T1000 (cell line): ENCODE measurements around the gene PAPPA.
A peak's percentile ranks its signal among the peaks of the same experiment; 100 is the strongest.

Source experiments
- DNase-seq: peaks from one replicate; lab custom pipeline; 2025; ENCODE audit warnings: mixed read lengths; lab: John Stamatoyannopoulos, UW

The PAPPA gene

DNA sequence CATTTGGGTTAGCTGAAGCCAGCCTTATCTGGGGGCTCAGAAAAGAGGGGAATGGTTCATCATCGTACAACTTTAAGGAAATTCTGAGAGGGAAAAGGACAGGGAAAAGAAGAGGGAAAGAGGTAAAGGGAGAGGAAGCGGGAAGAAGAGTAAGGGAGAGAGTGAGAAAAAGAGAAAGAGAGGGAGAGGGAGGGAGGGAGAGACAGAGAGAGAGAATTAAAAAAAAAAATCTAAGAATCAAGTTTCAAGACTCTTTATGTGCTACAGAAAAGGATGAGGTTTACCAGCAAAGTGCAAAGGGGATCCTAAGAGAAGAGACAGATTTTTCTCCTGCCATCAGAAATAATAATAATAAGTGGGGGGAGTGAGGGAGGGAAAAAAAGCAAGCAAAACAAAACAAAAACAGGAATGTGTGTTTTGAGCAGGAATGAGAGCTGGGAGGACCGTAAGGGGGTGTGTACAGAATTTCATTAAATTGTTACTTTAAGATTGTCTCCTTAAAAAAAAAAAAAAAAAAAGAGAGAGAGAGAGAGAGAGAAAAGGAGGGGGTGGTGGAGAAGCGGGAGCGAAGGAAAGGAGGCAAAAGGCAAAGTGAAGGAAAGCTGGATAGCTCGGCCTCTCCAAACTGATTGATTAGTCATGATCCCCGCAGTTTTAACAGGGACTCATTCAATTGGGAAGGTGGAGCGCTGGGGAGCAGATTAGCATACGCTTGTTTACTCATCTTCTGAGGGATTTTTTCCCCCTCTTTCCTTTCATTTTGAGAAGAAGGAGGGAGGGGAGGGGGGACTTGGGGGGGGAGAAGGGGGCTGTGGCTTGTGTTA is 438 bp upstream of the PAPPA start:
- peak; percentile 39 for DNase-seq

DNA sequence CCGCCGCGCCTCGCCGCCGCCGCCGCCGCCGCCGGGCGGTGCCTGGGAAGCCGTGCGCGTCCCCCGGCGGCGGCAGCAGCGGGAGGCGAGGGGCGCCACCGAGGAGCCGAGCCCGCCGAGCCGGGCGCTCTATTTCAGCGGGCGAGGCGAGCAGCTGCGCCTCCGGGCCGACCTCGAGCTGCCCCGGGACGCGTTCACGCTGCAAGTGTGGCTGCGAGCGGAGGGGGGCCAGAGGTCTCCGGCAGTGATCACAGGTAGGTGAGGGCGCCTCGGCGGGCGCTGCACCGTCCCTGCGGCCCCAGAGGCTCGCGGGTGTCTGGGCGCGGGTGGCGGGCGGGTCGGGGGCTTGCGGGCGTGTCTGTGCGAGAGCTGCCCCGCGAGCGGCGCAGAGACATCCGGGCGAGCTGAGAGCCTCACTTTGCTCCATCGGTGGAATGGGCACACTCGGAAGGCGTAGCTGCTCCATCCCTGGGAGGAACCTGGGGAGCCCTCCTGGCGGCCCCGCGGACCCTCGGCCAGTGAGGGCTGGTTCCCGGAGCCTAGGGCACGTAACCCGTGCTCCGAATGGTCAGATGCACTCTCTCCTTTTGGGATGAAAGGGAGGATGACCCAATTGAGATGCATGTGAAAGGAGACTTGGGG is 864 bp downstream of the PAPPA start:
- DNase-seq: no peak

- DNase-seq: no peak
These were observed 1.5 kb downstream of the PAPPA start for GRCh38 chr9:116154976-116155697.

DNA sequence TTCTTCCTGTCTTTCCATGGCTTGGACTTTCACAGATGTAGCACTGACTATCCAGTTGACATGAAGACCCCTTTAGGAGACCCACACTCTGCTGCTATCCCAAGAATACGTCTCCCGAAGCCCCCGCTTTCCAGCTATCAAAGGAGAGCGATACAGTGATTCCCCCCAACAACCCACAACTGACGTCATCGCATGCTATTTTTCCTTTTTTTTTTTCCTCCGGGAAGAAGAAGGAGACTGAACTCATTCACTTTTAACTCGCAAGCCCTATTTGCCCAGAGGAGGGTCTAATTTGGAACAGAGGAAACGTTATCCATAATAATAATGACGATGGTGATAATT is 2.1 kb downstream of the PAPPA start:
- no peak for DNase-seq

GRCh38 chr9:116156621-116157314 is 3.2 kb downstream of the PAPPA start:
- DNase-seq: peak; percentile 22

DNA sequence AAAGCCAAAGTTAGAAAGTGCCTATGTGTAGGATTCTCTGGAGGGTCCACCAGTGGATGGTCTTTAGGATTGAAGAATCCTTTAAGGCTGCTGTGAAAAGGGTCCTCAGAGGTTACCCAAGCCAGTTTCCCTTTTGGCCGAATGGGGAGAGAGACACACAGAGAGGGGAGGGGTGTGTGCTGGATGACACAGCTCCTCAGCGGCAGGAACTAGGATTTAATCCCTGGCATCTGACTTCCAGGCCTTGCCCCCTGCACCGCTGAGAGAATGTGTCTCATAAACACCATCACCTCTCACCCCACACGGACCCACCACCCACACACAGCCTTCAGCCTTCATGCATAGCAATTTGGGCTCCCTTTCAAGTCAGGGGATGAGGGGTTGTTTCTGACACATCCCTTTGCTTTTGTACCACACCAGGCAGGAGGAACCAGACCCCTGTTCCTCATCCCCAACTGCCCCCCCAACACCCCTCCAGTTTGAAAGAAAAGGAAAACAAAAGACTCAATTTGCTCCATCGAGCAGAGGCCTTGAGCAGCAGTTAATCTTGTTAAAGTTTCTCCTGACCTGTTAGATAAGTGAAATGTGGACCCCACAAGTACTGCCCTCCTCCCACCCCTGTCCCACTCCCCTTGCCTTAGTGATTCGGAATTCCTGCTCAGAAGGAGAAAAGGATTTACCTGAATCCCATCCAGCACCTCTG is 4.0 kb downstream of the PAPPA start:
- no peak for DNase-seq

DNA sequence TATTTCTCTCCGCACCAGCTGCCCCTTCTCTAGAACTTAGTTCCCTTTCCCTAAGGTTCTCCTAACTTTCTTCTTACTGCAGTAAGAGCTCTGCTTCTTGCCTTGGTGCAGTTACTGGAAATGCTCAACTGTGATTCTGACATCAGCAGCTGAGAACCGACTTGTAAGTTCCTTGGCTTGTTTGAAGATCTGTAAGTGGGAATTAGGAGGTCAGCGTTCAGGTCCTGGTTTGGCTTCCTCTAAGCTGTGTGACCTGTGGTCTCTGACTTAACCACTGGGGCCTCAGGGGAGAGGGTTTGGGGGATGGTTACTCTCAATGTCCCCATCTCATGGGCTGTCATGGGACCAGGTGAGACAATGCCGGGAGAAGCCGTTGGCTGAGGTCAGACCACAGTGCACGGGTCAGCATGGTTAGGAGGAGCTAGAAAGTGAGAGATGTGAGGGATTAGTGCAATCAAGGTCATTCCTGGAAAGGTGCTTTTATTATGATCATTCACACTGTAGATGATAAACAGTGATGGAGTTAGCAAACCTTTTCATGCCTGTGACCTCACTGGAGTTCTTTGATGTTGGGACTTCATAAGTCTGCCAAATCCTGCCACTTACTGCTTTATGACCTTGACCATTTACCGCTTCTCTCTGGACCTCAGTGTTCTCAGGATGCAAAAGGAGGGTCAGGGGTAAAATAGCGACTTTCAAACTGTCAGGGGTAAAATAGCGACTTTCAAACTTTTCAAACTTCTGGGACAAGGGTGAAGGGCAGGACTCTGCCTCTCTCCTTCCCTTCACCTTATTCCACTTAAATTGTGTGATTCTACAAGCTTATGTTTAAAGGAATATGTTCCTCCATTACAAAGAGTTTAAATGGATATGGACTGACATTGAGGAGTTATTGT is 7.3 kb downstream of the PAPPA start:
- no peak for DNase-seq

GRCh38 chr9:116162241-116162781 is 8.7 kb downstream of the PAPPA start:
- no peak for DNase-seq

- no peak for DNase-seq
These were observed 9.9 kb downstream of the PAPPA start for GRCh38 chr9:116163293-116164055.

DNA sequence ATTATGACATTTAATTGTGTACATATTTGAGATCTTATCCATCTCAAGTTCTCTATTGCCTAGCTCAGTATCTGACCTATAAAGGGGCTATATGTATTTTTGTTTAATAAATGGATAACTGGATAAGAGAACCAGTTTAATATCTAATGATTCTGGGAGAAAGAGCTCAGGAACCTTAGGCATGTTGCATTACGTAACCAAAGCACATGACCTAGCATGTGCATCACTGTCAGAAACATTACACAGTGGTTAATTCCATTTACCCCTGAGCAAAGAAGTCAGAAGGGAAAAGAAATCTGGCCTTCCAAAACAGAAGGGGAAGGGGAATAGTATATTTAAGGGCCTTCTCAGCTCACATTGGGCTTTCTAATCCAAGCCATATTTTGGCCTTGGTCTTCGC is 12.3 kb downstream of the PAPPA start:
- DNase-seq: no peak

DNA sequence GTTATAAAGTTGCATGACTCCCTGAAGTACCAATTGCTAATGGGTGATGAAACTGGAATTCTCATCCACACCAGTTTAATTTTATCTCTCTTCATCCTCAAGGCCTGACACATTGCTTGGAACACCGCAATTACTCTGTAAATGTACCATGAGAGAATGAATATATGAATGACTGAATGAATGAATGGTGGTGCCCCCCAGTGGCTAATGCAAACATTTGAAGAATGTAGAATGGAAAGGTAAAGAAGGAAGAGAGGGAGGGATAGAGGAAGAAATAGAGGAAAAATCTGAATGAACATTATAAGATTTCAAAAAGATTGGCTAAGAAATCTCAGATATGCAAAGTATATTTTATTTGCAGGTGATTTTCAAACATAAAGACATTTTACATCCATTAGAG is 13.1 kb downstream of the PAPPA start:
- DNase-seq: no peak

DNA sequence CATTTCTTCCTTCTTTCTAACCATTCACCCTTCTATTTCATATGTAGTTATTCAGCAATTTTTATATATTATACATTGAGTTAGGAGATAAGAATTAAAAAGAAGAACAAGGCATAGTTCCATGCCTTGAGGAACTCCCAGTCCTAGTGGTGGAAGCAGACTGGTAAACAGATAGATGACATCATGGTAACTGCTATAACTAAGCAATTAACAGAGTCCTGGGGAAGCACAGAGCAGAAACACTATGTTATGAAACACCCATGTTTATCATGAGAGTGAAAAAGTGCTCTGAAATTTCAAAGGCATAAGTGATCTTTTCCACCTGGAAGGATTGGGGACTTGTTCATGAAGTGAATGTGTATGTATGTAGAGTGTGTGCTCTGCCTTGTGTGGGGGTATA is 14.6 kb downstream of the PAPPA start:
- DNase-seq: no peak

GRCh38 chr9:116172216-116172615 is 18.6 kb downstream of the PAPPA start:
- DNase-seq: no peak

DNA sequence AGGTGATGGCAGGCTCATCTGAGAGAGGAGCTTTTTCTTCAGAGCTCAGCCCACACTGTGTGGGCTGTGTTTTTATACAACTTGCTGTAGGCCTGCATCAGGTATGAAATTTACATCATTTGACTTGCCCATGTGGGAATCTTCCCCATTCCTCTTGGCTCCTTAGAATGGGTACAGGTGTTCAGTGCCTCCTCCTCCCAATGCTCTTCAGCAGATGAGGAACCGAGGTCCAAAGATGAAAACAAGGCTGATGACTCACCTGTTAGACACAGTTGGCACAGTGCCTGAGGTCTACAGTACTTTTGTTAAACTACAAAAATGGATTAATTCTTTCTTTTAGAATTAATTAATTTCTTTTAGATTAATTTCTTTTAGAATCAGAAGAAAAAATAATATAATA is 20.8 kb downstream of the PAPPA start:
- no peak for DNase-seq

DNA sequence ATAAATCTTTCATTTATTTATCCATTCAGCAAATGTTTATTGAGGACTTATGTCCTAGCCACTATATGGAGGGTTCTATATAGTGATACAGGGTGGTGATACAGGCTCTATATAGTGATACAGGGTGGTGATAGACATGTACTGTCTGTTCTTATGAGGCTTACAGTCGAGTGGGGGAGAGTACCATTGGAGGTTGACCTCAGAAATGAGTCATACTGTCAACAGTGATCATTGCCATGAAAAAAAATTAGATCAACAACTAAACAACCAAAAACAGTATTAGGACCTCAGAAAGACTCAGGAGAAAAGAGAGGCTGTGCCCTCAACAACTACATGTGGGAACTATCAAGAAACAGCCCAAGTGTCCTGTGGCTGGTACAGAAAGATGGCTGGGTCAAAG is 22.0 kb downstream of the PAPPA start:
- no peak for DNase-seq

DNA sequence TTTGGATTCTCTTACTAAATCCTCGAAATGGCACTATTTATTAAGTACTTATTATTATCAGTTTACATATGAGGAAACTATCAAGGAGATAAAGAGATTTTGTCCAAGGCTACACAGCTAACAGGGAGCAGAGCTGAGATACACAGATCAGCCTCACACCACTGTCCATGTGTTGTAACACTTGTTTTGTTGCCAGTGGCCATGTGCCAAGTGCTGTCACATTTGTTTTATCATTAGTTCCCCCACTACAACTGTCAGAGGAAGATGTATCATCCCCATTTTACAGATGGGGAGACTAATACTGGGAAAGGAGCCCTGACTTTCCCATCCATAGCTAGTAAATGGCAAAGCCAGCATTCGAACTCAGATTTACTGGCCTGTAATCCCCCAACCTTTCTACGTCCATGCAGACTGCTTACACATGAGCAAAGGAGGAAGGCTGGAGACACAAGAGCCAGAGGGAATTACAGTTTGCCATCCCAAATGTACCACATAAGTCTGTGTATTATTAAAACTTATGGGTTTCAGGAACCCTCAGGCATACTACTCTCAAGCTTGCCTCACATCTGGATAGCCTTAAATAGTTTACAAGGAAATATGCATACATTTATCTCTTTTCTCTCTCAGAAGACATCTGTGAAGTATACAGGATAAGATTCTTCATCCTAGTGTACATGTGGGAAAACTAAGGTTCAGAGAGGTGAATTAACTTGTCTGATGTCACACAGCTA is 25.1 kb downstream of the PAPPA start:
- no peak for DNase-seq

DNA sequence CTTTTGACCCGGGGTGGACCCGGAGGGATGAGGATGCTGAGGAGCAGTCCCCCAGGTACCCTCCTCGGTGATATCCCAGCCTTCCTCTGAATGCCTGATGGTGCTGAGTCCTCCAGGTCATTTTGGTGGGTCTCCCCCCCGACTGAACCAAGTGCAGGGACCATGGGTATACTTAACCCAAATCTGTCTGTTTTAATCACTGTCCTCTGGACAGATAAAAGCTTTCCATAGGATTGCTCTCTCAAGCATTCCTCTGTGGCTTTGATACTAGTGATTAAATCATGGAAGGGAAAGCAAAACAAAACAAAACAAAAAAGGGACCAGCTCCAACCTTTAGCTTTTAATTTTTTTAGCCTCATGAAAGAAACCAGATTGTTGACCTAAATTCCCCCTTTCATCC is 26.0 kb downstream of the PAPPA start:
- DNase-seq: no peak

GRCh38 chr9:116181853-116182610 is 28.4 kb downstream of the PAPPA start:
- DNase-seq: no peak
